GM12878 (cell line): ENCODE measurements around the gene GIGYF1. TPM values are rescaled to one million over a fixed set of nuclear protein-coding genes. Genes with fewer than 3 reads are reported as not detected.

Experiments used
- CHD4 ChIP-seq: fragments of 200-600 bp; sonication (generic); IDR thresholded peaks from 2 replicates; pipeline ENCODE4 v1.6.1; 2016; ENCODE audit warnings: mild to moderate bottlenecking
- FOXM1 ChIP-seq: IDR thresholded peaks from 2 replicates; pipeline ENCODE4 v1.6.1; 2012; ENCODE audit warnings: low read depth, mild to moderate bottlenecking, inconsistent platforms, low read length, moderate library complexity
- GATAD2B ChIP-seq: fragments of 450-650 bp; conservative IDR thresholded peaks from 2 replicates; pipeline ENCODE4 v1.6.1; 2017; ENCODE audit warnings: low read depth, mild to moderate bottlenecking, moderate library complexity
- HDGF ChIP-seq: fragments of 450-650 bp; IDR thresholded peaks from 2 replicates; pipeline ENCODE4 v1.6.1; 2016; ENCODE audit warnings: antibody characterized with exemption
- IKZF2 ChIP-seq, 2 experiments: fragments of 450-650 bp; IDR thresholded peaks; 2 replicates each; pipeline ENCODE4 v1.6.1; 2017; ENCODE audit warnings: mild to moderate bottlenecking in 2 of 2, moderate library complexity in 2 of 2
- JUNB ChIP-seq: IDR thresholded peaks from 2 replicates; pipeline ENCODE4 v1.6.1; 2016; ENCODE audit warnings: antibody characterized with exemption, mild to moderate bottlenecking
- JUND ChIP-seq: IDR thresholded peaks from 2 replicates; pipeline ENCODE4 v1.6.1; 2012; ENCODE audit warnings: low read depth, mild to moderate bottlenecking, low read length, improper control_type of control experiment, moderate library complexity
- KAT2A ChIP-seq: conservative IDR thresholded peaks from 2 replicates; pipeline ENCODE4 v1.6.1; 2011; ENCODE audit warnings: low read depth, low read length; ENCODE audit not compliant: control insufficient read depth
- MYB ChIP-seq: fragments of 150-350 bp; IDR thresholded peaks from 2 replicates; pipeline ENCODE4 v1.6.1; 2014; ENCODE audit warnings: mild to moderate bottlenecking, low read depth, low read length, borderline replicate concordance
- NBN ChIP-seq: fragments of 450-650 bp; IDR thresholded peaks from 2 replicates; pipeline ENCODE4 v1.6.1; 2016
- NFYA ChIP-seq: IDR thresholded peaks from 2 replicates; pipeline ENCODE4 v1.6.1; 2011; ENCODE audit warnings: low read depth, mild to moderate bottlenecking, low read length, improper control_type of control experiment, borderline replicate concordance
- NRF1 ChIP-seq: conservative IDR thresholded peaks from 2 replicates; pipeline ENCODE4 v1.6.1; 2011; ENCODE audit warnings: mild to moderate bottlenecking, low read depth, low read length, improper control_type of control experiment
- PAX8 ChIP-seq: fragments of 450-650 bp; IDR thresholded peaks from 2 replicates; pipeline ENCODE4 v1.6.1; 2017; ENCODE audit warnings: mild to moderate bottlenecking, moderate library complexity
- POLR2AphosphoS5 ChIP-seq: IDR thresholded peaks from 2 replicates; pipeline ENCODE4 v1.6.1; 2011; ENCODE audit warnings: mild to moderate bottlenecking, low read length, inconsistent platforms
- RAD21 ChIP-seq: IDR thresholded peaks from 2 replicates; pipeline ENCODE4 v1.6.1; 2011; ENCODE audit warnings: mild to moderate bottlenecking, low read depth, low read length, moderate library complexity; ENCODE audit not compliant: insufficient read depth
- RBBP5 ChIP-seq: fragments of 200-600 bp; sonication (generic); conservative IDR thresholded peaks from 2 replicates; pipeline ENCODE4 v1.6.1; 2016
- RUNX3 ChIP-seq: IDR thresholded peaks from 2 replicates; pipeline ENCODE4 v1.6.1; 2012; ENCODE audit warnings: low read length, inconsistent platforms
- SPI1 ChIP-seq: IDR thresholded peaks from 2 replicates; pipeline ENCODE4 v1.6.1; 2011; ENCODE audit warnings: low read depth, mild to moderate bottlenecking, low read length, moderate library complexity, borderline replicate concordance; ENCODE audit not compliant: insufficient read depth
- YY1 ChIP-seq: IDR thresholded peaks from 2 replicates; pipeline ENCODE4 v1.6.1; 2011; ENCODE audit warnings: low read depth, mild to moderate bottlenecking, low read length
- ZNF217 ChIP-seq: fragments of 450-650 bp; IDR thresholded peaks from 2 replicates; pipeline ENCODE4 v1.6.1; 2017; ENCODE audit warnings: antibody characterized with exemption, mild to moderate bottlenecking
- polyA plus RNA-seq, 11 experiments: library from polyadenylated mRNA; depleted of rRNA in 4 of 11; unstranded in 6 of 11; stranded (reverse) in 5 of 11; fragments of >200 nt; fragmentation: Nextera tagmentation in 4 of 11; fragmentation: Illumina TruSeq in 1 of 11; extraction: Ambion mirVana in 4 of 11; extraction: Trizol in 1 of 11; gene quantifications; 1 replicate in 1 of 11; 2 replicates in 10 of 11; pipeline versions ENCODE4 v1.2.1 to v1.2.3, GENCODE V29; 2011 to 2016; ENCODE audit warnings: inconsistent platforms in 2 of 11, missing spikeins in 2 of 11, low read depth in 1 of 11
- total RNA-seq, 4 experiments: library from RNA; depleted of rRNA in 3 of 4; stranded (reverse); fragments of >200 nt in 3 of 4; fragmentation: Illumina TruSeq in 1 of 4; extraction: Trizol in 1 of 4; gene quantifications; 2 replicates each; pipeline versions ENCODE4 v1.2.1 to v1.2.3, GENCODE V29; 2013 to 2021
- TF ChIP-seq, protein P1 (sequence below): IDR thresholded peaks from 2 replicates; pipeline ENCODE4 v1.6.1; 2011; ENCODE audit warnings: low read depth, mild to moderate bottlenecking, low read length, moderate library complexity, borderline replicate concordance; ENCODE audit errors: extremely low read depth
- TF ChIP-seq, protein P2 (sequence below): IDR thresholded peaks from 2 replicates; pipeline ENCODE4 v1.6.1; 2012; ENCODE audit warnings: low read depth, low read length, improper control_type of control experiment
- TF ChIP-seq, protein P3 (sequence below): fragments of 450-650 bp; conservative IDR thresholded peaks from 2 replicates; pipeline ENCODE4 v1.6.1; 2017; ENCODE audit warnings: mild to moderate bottlenecking, moderate library complexity
- TF ChIP-seq, protein P4 (sequence below): fragments of 450-650 bp; IDR thresholded peaks from 2 replicates; pipeline ENCODE4 v1.6.1; 2016; ENCODE audit warnings: mild to moderate bottlenecking
- TF ChIP-seq, protein P5 (sequence below): fragments of 150-350 bp; IDR thresholded peaks from 2 replicates; pipeline ENCODE4 v1.6.1; 2016; ENCODE audit warnings: low read depth, low read length

Gene GIGYF1
- total and polyA plus RNA-seq, 10 of the 15 experiments (the other 5 are each of a cell fraction or from before 2014, with no cell fraction given): 0.31 to 47.2 (median 9.9) TPM

DNA sequence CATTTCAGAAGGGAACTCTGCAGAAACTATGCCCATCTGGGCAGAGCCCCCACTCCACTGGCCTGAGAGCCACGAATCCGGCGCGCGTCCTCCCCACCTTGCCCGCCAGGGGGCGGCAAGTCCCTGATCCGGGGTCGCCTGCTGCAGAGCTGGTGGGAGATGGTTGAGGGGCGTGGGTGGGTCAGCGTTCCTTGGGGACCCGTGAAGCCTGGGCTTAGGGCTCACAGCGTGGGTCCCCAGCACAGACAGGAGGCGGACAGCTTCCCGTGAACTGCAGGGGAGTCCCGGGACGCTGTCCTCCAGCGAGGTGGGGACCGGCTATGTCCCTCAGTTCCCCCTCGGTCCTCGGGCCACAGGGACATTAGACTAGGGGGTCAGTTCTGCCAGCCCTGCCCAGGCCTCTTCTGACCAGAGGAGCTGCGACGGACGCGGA lies 11.3 kb upstream of the GIGYF1 start (continued):
- 0 out of 2 replicates have a peak, but pooled peaks have one; percentile 46 for TF ChIP-seq YY1
- TF ChIP-seq IKZF2 (IDR thresholded peaks at IDR 0.05): no peak
- 0 out of 2 replicates have a peak, but pooled peaks have one; percentile 3 for TF ChIP-seq JUNB
- TF ChIP-seq RBBP5: 0 out of 2 replicates have a peak, but pooled peaks have one; percentile 1
- TF ChIP-seq, protein P1, sequence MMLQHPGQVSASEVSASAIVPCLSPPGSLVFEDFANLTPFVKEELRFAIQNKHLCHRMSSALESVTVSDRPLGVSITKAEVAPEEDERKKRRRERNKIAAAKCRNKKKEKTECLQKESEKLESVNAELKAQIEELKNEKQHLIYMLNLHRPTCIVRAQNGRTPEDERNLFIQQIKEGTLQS: no peak
- peak; percentile 41; the same call in 1 of the 2 replicates for TF ChIP-seq RUNX3
- TF ChIP-seq RAD21: peak; percentile 71
- no peak for TF ChIP-seq ZNF217
- TF ChIP-seq KAT2A: no peak
- 0 out of 2 replicates have a peak, but pooled peaks have one; percentile 6 for TF ChIP-seq POLR2AphosphoS5
- TF ChIP-seq PAX8: no peak
- TF ChIP-seq CHD4: no peak
- peak; percentile 70; the same call in 1 of the 2 replicates for TF ChIP-seq NBN
- 0 out of 2 replicates have a peak, but pooled peaks have one; percentile 6 for TF ChIP-seq HDGF
- 0 out of 2 replicates have a peak, but pooled peaks have one; percentile 2 for TF ChIP-seq NRF1
- TF ChIP-seq FOXM1: no peak
- TF ChIP-seq, protein P2, sequence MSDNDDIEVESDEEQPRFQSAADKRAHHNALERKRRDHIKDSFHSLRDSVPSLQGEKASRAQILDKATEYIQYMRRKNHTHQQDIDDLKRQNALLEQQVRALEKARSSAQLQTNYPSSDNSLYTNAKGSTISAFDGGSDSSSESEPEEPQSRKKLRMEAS: no peak
- TF ChIP-seq, protein P3, sequence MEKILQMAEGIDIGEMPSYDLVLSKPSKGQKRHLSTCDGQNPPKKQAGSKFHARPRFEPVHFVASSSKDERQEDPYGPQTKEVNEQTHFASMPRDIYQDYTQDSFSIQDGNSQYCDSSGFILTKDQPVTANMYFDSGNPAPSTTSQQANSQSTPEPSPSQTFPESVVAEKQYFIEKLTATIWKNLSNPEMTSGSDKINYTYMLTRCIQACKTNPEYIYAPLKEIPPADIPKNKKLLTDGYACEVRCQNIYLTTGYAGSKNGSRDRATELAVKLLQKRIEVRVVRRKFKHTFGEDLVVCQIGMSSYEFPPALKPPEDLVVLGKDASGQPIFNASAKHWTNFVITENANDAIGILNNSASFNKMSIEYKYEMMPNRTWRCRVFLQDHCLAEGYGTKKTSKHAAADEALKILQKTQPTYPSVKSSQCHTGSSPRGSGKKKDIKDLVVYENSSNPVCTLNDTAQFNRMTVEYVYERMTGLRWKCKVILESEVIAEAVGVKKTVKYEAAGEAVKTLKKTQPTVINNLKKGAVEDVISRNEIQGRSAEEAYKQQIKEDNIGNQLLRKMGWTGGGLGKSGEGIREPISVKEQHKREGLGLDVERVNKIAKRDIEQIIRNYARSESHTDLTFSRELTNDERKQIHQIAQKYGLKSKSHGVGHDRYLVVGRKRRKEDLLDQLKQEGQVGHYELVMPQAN: peak; percentile 76
- TF ChIP-seq NFYA: no peak
- TF ChIP-seq GATAD2B: peak; percentile 96
- TF ChIP-seq JUND: no peak
- TF ChIP-seq, protein P4, sequence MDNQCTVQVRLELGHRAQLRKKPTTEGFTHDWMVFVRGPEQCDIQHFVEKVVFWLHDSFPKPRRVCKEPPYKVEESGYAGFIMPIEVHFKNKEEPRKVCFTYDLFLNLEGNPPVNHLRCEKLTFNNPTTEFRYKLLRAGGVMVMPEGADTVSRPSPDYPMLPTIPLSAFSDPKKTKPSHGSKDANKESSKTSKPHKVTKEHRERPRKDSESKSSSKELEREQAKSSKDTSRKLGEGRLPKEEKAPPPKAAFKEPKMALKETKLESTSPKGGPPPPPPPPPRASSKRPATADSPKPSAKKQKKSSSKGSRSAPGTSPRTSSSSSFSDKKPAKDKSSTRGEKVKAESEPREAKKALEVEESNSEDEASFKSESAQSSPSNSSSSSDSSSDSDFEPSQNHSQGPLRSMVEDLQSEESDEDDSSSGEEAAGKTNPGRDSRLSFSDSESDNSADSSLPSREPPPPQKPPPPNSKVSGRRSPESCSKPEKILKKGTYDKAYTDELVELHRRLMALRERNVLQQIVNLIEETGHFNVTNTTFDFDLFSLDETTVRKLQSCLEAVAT: 0 out of 2 replicates have a peak, but pooled peaks have one; percentile 26
- no peak for TF ChIP-seq SPI1
- TF ChIP-seq, protein P5, sequence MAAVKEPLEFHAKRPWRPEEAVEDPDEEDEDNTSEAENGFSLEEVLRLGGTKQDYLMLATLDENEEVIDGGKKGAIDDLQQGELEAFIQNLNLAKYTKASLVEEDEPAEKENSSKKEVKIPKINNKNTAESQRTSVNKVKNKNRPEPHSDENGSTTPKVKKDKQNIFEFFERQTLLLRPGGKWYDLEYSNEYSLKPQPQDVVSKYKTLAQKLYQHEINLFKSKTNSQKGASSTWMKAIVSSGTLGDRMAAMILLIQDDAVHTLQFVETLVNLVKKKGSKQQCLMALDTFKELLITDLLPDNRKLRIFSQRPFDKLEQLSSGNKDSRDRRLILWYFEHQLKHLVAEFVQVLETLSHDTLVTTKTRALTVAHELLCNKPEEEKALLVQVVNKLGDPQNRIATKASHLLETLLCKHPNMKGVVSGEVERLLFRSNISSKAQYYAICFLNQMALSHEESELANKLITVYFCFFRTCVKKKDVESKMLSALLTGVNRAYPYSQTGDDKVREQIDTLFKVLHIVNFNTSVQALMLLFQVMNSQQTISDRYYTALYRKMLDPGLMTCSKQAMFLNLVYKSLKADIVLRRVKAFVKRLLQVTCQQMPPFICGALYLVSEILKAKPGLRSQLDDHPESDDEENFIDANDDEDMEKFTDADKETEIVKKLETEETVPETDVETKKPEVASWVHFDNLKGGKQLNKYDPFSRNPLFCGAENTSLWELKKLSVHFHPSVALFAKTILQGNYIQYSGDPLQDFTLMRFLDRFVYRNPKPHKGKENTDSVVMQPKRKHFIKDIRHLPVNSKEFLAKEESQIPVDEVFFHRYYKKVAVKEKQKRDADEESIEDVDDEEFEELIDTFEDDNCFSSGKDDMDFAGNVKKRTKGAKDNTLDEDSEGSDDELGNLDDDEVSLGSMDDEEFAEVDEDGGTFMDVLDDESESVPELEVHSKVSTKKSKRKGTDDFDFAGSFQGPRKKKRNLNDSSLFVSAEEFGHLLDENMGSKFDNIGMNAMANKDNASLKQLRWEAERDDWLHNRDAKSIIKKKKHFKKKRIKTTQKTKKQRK: no peak
- no peak for TF ChIP-seq MYB
